Fibroblast of lung (primary cell): Measurements from ENCODE around the gene MSANTD3. TPM values are rescaled to one million over a fixed set of nuclear protein-coding genes. Genes with fewer than 3 reads are reported as not detected.

Experiments used
- DNase-seq, 2 donors: peaks; one replicate each; pipeline versions ENCODE4 v3.0.0 to v3.0.0-alpha.2; 2010; ENCODE audit warnings: low read depth in 2 of 2
- H2AFZ ChIP-seq: 2 replicates; pipeline ENCODE4 v1.5.1; 2012; ENCODE audit warnings: low read length, control low read depth, inconsistent platforms
- H3K27ac ChIP-seq: 2 replicates; pipeline ENCODE4 v1.5.1; 2011; ENCODE audit warnings: low read length, control low read depth; ENCODE audit not compliant: insufficient read depth
- H3K27me3 ChIP-seq: 2 replicates; pipeline ENCODE4 v1.5.1; 2011; ENCODE audit warnings: mild to moderate bottlenecking, low read length; ENCODE audit not compliant: control insufficient read depth, insufficient read depth
- H3K36me3 ChIP-seq: 2 replicates; pipeline ENCODE4 v1.5.1; 2011; ENCODE audit warnings: low read length; ENCODE audit not compliant: control insufficient read depth, insufficient read depth
- H3K4me1 ChIP-seq: 2 replicates; pipeline ENCODE4 v1.5.1; 2011; ENCODE audit warnings: low read length; ENCODE audit not compliant: control insufficient read depth, insufficient read depth; ENCODE audit errors: extremely low read depth
- H3K4me2 ChIP-seq: 2 replicates; pipeline ENCODE4 v1.5.1; 2011; ENCODE audit warnings: low read length, control low read depth; ENCODE audit not compliant: insufficient read depth; ENCODE audit errors: extremely low read depth
- H3K4me3 ChIP-seq, 4 experiments: fragments of 200-600 bp in 1 of 4; sonication (generic) in 1 of 4; replicated peaks in 1 of 4; 2 replicates each; pipeline ENCODE4 v1.5.1; 2011 to 2016; ENCODE audit warnings: low read length in 4 of 4, low read depth in 3 of 4, mild to moderate bottlenecking in 3 of 4, control low read depth in 2 of 4, inconsistent platforms in 1 of 4, mixed read lengths in 1 of 4; ENCODE audit not compliant: insufficient read depth in 1 of 4; ENCODE audit errors: control extremely low read depth in 1 of 4
- H3K79me2 ChIP-seq: 2 replicates; pipeline ENCODE4 v1.5.1; 2012; ENCODE audit warnings: mild to moderate bottlenecking, low read length, inconsistent platforms; ENCODE audit not compliant: control insufficient read depth, insufficient read depth
- H3K9ac ChIP-seq: 2 replicates; pipeline ENCODE4 v1.5.1; 2011; ENCODE audit warnings: mild to moderate bottlenecking, low read length, control low read depth; ENCODE audit not compliant: insufficient read depth
- H3K9me3 ChIP-seq: 2 replicates; pipeline ENCODE4 v1.5.1; 2012; ENCODE audit warnings: low read depth, low read length; ENCODE audit not compliant: control insufficient read depth, insufficient read depth
- H4K20me1 ChIP-seq: 2 replicates; pipeline ENCODE4 v1.5.1; 2011; ENCODE audit warnings: low read length; ENCODE audit not compliant: control insufficient read depth, insufficient read depth; ENCODE audit errors: extremely low read depth
- CTCF ChIP-seq, 2 donors: IDR thresholded peaks in 1 of 2; conservative IDR thresholded peaks in 1 of 2; 1 replicate in 1 of 2; 2 replicates in 1 of 2; pipeline ENCODE4 v1.5.1; 2011 to 2012; ENCODE audit warnings: low read length in 2 of 2, control low read depth in 1 of 2, inconsistent platforms in 1 of 2, low read depth in 1 of 2, mild to moderate bottlenecking in 1 of 2
- EZH2 ChIP-seq: IDR thresholded peaks from 2 replicates; pipeline ENCODE4 v1.5.1; 2012; ENCODE audit warnings: low read length, control low read depth, mild to moderate bottlenecking; ENCODE audit errors: missing control alignments
- polyA plus RNA-seq, 2 donors: library from polyadenylated mRNA; depleted of rRNA in 1 of 2; stranded (reverse) in 1 of 2; unstranded in 1 of 2; fragments of >200 nt; gene quantifications; 2 replicates each; pipeline ENCODE4 v1.2.1, GENCODE V29; 2011 to 2012; ENCODE audit warnings: missing spikeins in 1 of 2
- total RNA-seq: library from RNA; depleted of rRNA; stranded (reverse); fragments of >200 nt; gene quantifications from 2 replicates; pipeline ENCODE4 v1.2.1, GENCODE V29; 2014

MSANTD3 gene
- total and polyA plus RNA-seq, 2 donors (not counting 1 experiment from before 2014, with no cell fraction given) = 54.2 to 59.6 TPM

GRCh38 chr9:100449420-100449819 is 22.5 kb downstream of the MSANTD3 start:
- Histone ChIP-seq H2AFZ (no peak overlapping the region), H4K20me1 (no peaks in the 10 kb centered on the region), H3K4me3 (no peak overlapping the region), H3K79me2 (peaks cover 52% of the 10 kb centered on the region), H3K27me3 (no peaks in the 10 kb centered on the region), H3K4me1 (peaks cover under 1% of the 10 kb centered on the region), H3K27ac (no peak overlapping the region), H3K9me3 (no peaks in the 10 kb centered on the region), H3K9ac (no peak overlapping the region), H3K36me3 (peaks cover 22% of the 10 kb centered on the region), H3K4me2 (no peak overlapping the region)
- TF ChIP-seq EZH2 (no peak), CTCF (conservative IDR thresholded peaks at IDR 0.05 in 1 of 2, IDR thresholded peaks at IDR 0.05 in 1 of 2; ENCODE audit: low read depth in 1 of 2, low read length in 2 of 2) (no peak)
- DNase-seq = no peak

GRCh38 chr9:100452894-100453293 is 26.0 kb downstream of the MSANTD3 start:
- TF ChIP-seq EZH2 = no peak
- TF ChIP-seq CTCF (conservative IDR thresholded peaks at IDR 0.05 in 1 of 2, IDR thresholded peaks at IDR 0.05 in 1 of 2; ENCODE audit: low read depth in 1 of 2, low read length in 2 of 2) = no peak
- Histone ChIP-seq H4K20me1 (no peaks in the 10 kb centered on the region), H3K36me3 (peaks cover 17% of the 10 kb centered on the region)

GRCh38 chr9:100455470-100455869 is 28.5 kb downstream of the MSANTD3 start:
- Histone ChIP-seq H3K36me3 (peaks cover 11% of the 10 kb centered on the region), H3K79me2 (no peaks in the 10 kb centered on the region), H4K20me1 (no peaks in the 10 kb centered on the region), H3K4me3 (no peak overlapping the region), H3K27ac (peak overlapping the region; percentile 1), H3K4me2 (no peak overlapping the region), H2AFZ (no peak overlapping the region), H3K4me1 (no peaks in the 10 kb centered on the region), H3K9me3 (no peaks in the 10 kb centered on the region), H3K9ac (no peak overlapping the region), H3K27me3 (no peaks in the 10 kb centered on the region)
- DNase-seq = peak; percentile 46 to 57
- TF ChIP-seq CTCF (conservative IDR thresholded peaks at IDR 0.05 in 1 of 2, IDR thresholded peaks at IDR 0.05 in 1 of 2; ENCODE audit: low read depth in 1 of 2, low read length in 2 of 2) (no peak), EZH2 (no peak)

More at GRCh38 chr9:100452894-100453293, 26.0 kb downstream of the MSANTD3 start:
- no peaks in the 10 kb centered on the region for H3K4me1 ChIP-seq
- no peak overlapping the region for H3K9ac ChIP-seq
- no peak overlapping the region for H3K27ac ChIP-seq
- no peak overlapping the region for H3K4me2 ChIP-seq
- H3K9me3 ChIP-seq = no peaks in the 10 kb centered on the region
- H2AFZ ChIP-seq = no peak overlapping the region
- H3K79me2 ChIP-seq = peaks cover 20% of the 10 kb centered on the region
- DNase-seq = no peak
- H3K27me3 ChIP-seq = no peaks in the 10 kb centered on the region
- H3K4me3 ChIP-seq = no peak overlapping the region
